Measurements from ENCODE around the gene RELL1. TPM values are rescaled to one million over a fixed set of nuclear protein-coding genes. Genes with fewer than 3 reads are reported as not detected.

RELL1 gene
- total RNA-seq, 1 experiment from 2014 or later = 45.3 TPM

DNA sequence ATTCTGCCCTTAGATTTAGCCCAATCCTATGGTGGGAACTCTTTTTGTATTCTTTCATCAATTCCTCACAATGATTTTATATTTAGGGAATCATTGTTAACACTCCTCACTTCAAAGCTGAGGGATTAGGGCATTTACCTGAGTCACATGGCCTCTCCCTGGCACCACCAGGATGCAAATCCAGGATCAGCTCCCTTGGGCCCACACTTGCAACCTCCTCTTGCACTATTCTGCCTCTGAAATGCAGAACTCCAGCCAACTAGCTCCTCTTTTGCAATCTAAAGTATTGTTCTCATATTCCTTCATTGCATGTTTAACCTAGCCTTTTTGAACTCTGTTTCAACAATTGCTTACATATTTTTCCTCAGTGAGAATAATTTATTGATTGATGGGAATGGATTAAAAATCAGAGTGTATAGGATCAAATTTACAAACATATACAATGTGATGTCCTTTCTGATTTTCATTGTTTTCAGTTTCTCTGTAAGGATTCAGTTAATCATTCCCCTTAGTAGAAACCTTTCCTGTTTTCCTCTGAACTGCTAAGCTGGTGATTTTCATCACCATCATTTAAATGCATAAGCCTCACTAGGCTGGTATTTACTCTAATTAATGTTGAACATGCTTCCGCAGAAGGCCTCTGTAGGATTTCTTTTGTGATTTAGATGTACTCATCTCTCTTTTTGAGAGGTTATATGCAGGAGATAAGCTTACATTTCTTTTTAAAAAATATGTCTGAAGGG lies 3.3 kb upstream of the RELL1 start:
- Mint-ChIP-seq H3K4me3 (ENCODE audit: unreplicated experiment) (no peak overlapping the region), H3K4me1 (ENCODE audit: low read depth, unreplicated experiment) (peaks cover 13% of the 10 kb centered on the region), H3K27ac (ENCODE audit: unreplicated experiment) (no peak overlapping the region), H3K9me3 (ENCODE audit: unreplicated experiment) (peaks cover 11% of the 10 kb centered on the region), H3K36me3 (ENCODE audit: insufficient read depth, unreplicated experiment) (peaks cover 17% of the 10 kb centered on the region), H3K27me3 (ENCODE audit: insufficient read depth, unreplicated experiment) (no peaks in the 10 kb centered on the region)
- intact Hi-C loops (cut with micrococcal nuclease; ENCODE audit: unreplicated experiment) = loop anchor here (5.0 kb wide), 1 partner anchor 113 kb away; no protein-coding TSS in a partner anchor
- H3K4me3 ChIP-seq (ENCODE audit: low read depth, low read length) = no peak overlapping the region
- TF ChIP-seq, protein P1, sequence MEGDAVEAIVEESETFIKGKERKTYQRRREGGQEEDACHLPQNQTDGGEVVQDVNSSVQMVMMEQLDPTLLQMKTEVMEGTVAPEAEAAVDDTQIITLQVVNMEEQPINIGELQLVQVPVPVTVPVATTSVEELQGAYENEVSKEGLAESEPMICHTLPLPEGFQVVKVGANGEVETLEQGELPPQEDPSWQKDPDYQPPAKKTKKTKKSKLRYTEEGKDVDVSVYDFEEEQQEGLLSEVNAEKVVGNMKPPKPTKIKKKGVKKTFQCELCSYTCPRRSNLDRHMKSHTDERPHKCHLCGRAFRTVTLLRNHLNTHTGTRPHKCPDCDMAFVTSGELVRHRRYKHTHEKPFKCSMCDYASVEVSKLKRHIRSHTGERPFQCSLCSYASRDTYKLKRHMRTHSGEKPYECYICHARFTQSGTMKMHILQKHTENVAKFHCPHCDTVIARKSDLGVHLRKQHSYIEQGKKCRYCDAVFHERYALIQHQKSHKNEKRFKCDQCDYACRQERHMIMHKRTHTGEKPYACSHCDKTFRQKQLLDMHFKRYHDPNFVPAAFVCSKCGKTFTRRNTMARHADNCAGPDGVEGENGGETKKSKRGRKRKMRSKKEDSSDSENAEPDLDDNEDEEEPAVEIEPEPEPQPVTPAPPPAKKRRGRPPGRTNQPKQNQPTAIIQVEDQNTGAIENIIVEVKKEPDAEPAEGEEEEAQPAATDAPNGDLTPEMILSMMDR (IDR thresholded peaks at IDR 0.05; ENCODE audit: insufficient read depth in 1 of 2, low read depth in 1 of 2, low read length in 1 of 2, severe bottlenecking in 1 of 2, unreplicated experiment in 1 of 2) = no peak
- POLR2A ChIA-PET = no interaction called here
- no peaks in the 10 kb centered on the region for H3K27me3 ChIP-seq (replicated peaks; ENCODE audit: control insufficient read depth, insufficient read depth, low read length)
- H3K9me3 ChIP-seq = no peaks in the 10 kb centered on the region
- CTCF ChIA-PET = no interaction called here
- no TSS peak for BruUV-seq (replicated peaks)
- peaks cover 7% of the 10 kb centered on the region; the same call in 1 of the 2 replicates for H3K4me1 ChIP-seq
- no peaks in the 10 kb centered on the region for H3K36me3 ChIP-seq (ENCODE audit: control insufficient read depth, insufficient read depth, low read length)
- DNase-seq = no peak

GRCh38 chr4:37687681-37688080 lies 1.5 kb upstream of the RELL1 start:
- intact Hi-C loops (cut with micrococcal nuclease; ENCODE audit: unreplicated experiment) = loop anchor here (2.0 to 5.0 kb wide), 3 partner anchors 41 to 115 kb away; no protein-coding TSS in a partner anchor
- no peaks in the 10 kb centered on the region for H3K9me3 ChIP-seq
- BruUV-seq (replicated peaks) = no TSS peak
- H3K9me3 Mint-ChIP-seq (ENCODE audit: unreplicated experiment) = peaks cover 7% of the 10 kb centered on the region
- no peak overlapping the region for H3K27ac Mint-ChIP-seq (ENCODE audit: unreplicated experiment)
- no peaks in the 10 kb centered on the region for H3K36me3 ChIP-seq (ENCODE audit: control insufficient read depth, insufficient read depth, low read length)
- CTCF ChIA-PET = no interaction called here
- no peak overlapping the region; the same call in 1 of the 2 replicates for H3K4me3 ChIP-seq (ENCODE audit: low read depth, low read length)
- H3K27me3 Mint-ChIP-seq (ENCODE audit: insufficient read depth, unreplicated experiment) = no peaks in the 10 kb centered on the region
- TF ChIP-seq, protein P1 (IDR thresholded peaks at IDR 0.05; ENCODE audit: insufficient read depth in 1 of 2, low read depth in 1 of 2, low read length in 1 of 2, severe bottlenecking in 1 of 2, unreplicated experiment in 1 of 2) = no peak
- peak overlapping the region; percentile 75 for H3K4me3 Mint-ChIP-seq (ENCODE audit: unreplicated experiment)
- H3K27me3 ChIP-seq (replicated peaks; ENCODE audit: control insufficient read depth, insufficient read depth, low read length) = no peaks in the 10 kb centered on the region
- peaks cover 13% of the 10 kb centered on the region for H3K4me1 Mint-ChIP-seq (ENCODE audit: low read depth, unreplicated experiment)
- POLR2A ChIA-PET = interaction anchor here (0.5 kb wide), 1 partner anchor 95 kb away, joined by 3 read pairs; no protein-coding TSS in a partner anchor
- DNase-seq = no peak
- H3K4me1 ChIP-seq = peaks cover 21% of the 10 kb centered on the region
- H3K36me3 Mint-ChIP-seq (ENCODE audit: insufficient read depth, unreplicated experiment) = peaks cover 26% of the 10 kb centered on the region

DNA sequence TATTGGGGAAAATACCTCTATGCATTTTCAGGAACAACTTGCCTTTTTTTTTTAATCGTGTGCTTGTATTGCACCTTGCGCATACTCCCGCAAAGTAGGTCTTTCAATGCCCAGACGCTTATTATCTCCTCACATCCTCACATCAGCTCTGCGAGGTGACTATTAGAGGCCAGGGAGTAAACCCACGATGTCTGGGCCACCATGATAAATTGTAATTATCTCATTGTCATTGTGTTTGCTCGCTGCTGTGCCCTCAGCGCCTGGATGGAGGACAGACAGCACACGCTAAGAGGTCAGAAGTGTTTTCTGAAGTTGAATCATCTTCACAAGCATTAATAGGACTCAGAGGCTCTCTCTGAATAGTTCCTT lies 1.0 kb upstream of the RELL1 start:
- H3K9me3 Mint-ChIP-seq (ENCODE audit: unreplicated experiment) = peaks cover 2% of the 10 kb centered on the region
- POLR2A ChIA-PET = interaction anchor here (0.5 to 1.1 kb wide), 3 partner anchors 39 to 95 kb away, joined by 3 to 5 read pairs (median 3); no protein-coding TSS in a partner anchor
- Histone ChIP-seq H3K9me3 (no peaks in the 10 kb centered on the region), H3K4me1 (peaks cover 26% of the 10 kb centered on the region), H3K36me3 (ENCODE audit: control insufficient read depth, insufficient read depth, low read length) (no peaks in the 10 kb centered on the region), H3K27me3 (replicated peaks; ENCODE audit: control insufficient read depth, insufficient read depth, low read length) (no peaks in the 10 kb centered on the region), H3K4me3 (ENCODE audit: low read depth, low read length) (peak overlapping the region; percentile 70)
- TF ChIP-seq, protein P1 (IDR thresholded peaks at IDR 0.05; ENCODE audit: insufficient read depth in 1 of 2, low read depth in 1 of 2, low read length in 1 of 2, severe bottlenecking in 1 of 2, unreplicated experiment in 1 of 2) = no peak
- peaks cover 13% of the 10 kb centered on the region for H3K4me1 Mint-ChIP-seq (ENCODE audit: low read depth, unreplicated experiment)
- CTCF ChIA-PET = interaction anchor here (0.7 to 1.1 kb wide), 3 partner anchors 84 to 244 kb away, joined by 3 to 9 read pairs (median 7); a partner anchor contains a TSS
- intact Hi-C loops (cut with micrococcal nuclease; ENCODE audit: unreplicated experiment) = loop anchor here (2.0 to 5.0 kb wide), 3 partner anchors 42 to 115 kb away; no protein-coding TSS in a partner anchor
- BruUV-seq (replicated peaks) = no TSS peak
- peaks cover 27% of the 10 kb centered on the region for H3K36me3 Mint-ChIP-seq (ENCODE audit: insufficient read depth, unreplicated experiment)
- peak overlapping the region; percentile 75 for H3K4me3 Mint-ChIP-seq (ENCODE audit: unreplicated experiment)
- H3K27me3 Mint-ChIP-seq (ENCODE audit: insufficient read depth, unreplicated experiment) = no peaks in the 10 kb centered on the region
- DNase-seq = no peak
- peak overlapping the region; percentile 86 for H3K27ac Mint-ChIP-seq (ENCODE audit: unreplicated experiment)

Measured in Caco-2 (cell line).